ENCODE data around the gene DEAF1. TPM values are rescaled to one million over a fixed set of nuclear protein-coding genes. Genes with fewer than 3 reads are reported as not detected.

DEAF1 gene
- total and polyA plus RNA-seq, 2 donors (not counting 3 experiments of a cell fraction or from before 2014, with no cell fraction given) = 43.6 to 55.7 TPM

DNA sequence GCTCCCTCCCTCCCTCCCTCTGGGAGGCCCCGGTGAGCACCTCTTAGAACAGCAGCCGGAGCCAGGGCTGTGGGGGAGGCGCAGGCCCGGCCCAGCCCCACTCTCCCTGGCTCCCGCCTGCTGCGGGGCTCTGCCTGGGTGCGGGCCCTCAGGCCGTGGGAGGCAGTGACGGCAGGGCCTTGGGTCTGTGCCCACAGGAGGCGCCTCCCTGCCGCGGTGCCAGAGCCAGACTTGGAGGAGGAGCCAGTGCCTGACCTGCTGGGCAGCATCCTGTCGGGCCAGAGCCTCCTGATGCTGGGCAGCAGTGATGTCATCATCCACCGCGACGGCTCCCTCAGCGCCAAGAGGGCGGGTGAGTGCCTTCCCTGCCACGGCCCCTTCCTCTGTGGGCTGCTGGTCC lies 88.8 kb downstream of the DEAF1 start:
- no peak overlapping the region for H3K27ac ChIP-seq (ENCODE audit: insufficient read depth, low read depth, low read length)
- no peak overlapping the region for H3K9ac ChIP-seq (replicated peaks; ENCODE audit: extremely low read depth, insufficient read depth, low read length)
- FAIRE-seq (no peak), DNase-seq (ENCODE audit: low read depth, low spot score) (no peak)
- no peaks in the 10 kb centered on the region for H3K27me3 ChIP-seq (ENCODE audit: control insufficient read depth in 2 of 2, insufficient read depth in 2 of 2, low read length in 2 of 2)
- H3K4me3 ChIP-seq (replicated peaks in 1 of 3; ENCODE audit: insufficient read depth in 1 of 3, low read depth in 1 of 3, low read length in 3 of 3) = no peak overlapping the region
- intact Hi-C loops (cut with micrococcal nuclease) = no loop called here
- no peaks in the 10 kb centered on the region for H3K4me1 ChIP-seq (ENCODE audit: control insufficient read depth, extremely low read depth, insufficient read depth, low read length)
- ChIA-PET POLR2A (no interaction called here), CTCF (no interaction called here)
- dilution Hi-C loops (cut with MboI; ENCODE audit: extremely low pct_ligation_motif_present, low sequenced_read_pairs) = no loop called here
- H3K4me2 ChIP-seq (ENCODE audit: insufficient read depth, low read length) = no peak overlapping the region
- no peaks in the 10 kb centered on the region for H4K20me1 ChIP-seq (replicated peaks; ENCODE audit: control insufficient read depth, extremely low read depth, insufficient read depth, low read length)
- H2AFZ ChIP-seq (ENCODE audit: low read depth, low read length) = no peak overlapping the region
- H3K9me1 ChIP-seq (replicated peaks; ENCODE audit: control insufficient read depth, extremely low read depth, insufficient read depth, low read length) = no peaks in the 10 kb centered on the region
- H3K9me3 ChIP-seq (replicated peaks; ENCODE audit: control insufficient read depth, insufficient read depth, low read length) = no peaks in the 10 kb centered on the region
- no TSS peak for BruUV-seq (replicated peaks)
- TF ChIP-seq POLR2AphosphoS5 (IDR thresholded peaks at IDR 0.05; ENCODE audit: insufficient read depth, low read depth, low read length) (no peak), FOS (IDR thresholded peaks at IDR 0.05; ENCODE audit: borderline replicate concordance, insufficient read depth, low read length) (no peak), POLR2A (IDR thresholded peaks at IDR 0.05; ENCODE audit: low read depth, low read length) (no peak), GATA2 (IDR thresholded peaks at IDR 0.05; ENCODE audit: insufficient read depth, insufficient read length, low read depth, low read length) (no peak), MYC (IDR thresholded peaks at IDR 0.05; ENCODE audit: low read depth, low read length) (no peak), JUN (IDR thresholded peaks at IDR 0.05; ENCODE audit: borderline replicate concordance, insufficient read depth, insufficient read length, low read depth) (no peak), EZH2 (IDR thresholded peaks at IDR 0.05; ENCODE audit: borderline replicate concordance, low read depth, low read length, severe bottlenecking) (no peak)
- TF ChIP-seq, protein P1, sequence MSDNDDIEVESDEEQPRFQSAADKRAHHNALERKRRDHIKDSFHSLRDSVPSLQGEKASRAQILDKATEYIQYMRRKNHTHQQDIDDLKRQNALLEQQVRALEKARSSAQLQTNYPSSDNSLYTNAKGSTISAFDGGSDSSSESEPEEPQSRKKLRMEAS (IDR thresholded peaks at IDR 0.05; ENCODE audit: insufficient read depth, insufficient read length) = no peak
- TF ChIP-seq, protein P2, sequence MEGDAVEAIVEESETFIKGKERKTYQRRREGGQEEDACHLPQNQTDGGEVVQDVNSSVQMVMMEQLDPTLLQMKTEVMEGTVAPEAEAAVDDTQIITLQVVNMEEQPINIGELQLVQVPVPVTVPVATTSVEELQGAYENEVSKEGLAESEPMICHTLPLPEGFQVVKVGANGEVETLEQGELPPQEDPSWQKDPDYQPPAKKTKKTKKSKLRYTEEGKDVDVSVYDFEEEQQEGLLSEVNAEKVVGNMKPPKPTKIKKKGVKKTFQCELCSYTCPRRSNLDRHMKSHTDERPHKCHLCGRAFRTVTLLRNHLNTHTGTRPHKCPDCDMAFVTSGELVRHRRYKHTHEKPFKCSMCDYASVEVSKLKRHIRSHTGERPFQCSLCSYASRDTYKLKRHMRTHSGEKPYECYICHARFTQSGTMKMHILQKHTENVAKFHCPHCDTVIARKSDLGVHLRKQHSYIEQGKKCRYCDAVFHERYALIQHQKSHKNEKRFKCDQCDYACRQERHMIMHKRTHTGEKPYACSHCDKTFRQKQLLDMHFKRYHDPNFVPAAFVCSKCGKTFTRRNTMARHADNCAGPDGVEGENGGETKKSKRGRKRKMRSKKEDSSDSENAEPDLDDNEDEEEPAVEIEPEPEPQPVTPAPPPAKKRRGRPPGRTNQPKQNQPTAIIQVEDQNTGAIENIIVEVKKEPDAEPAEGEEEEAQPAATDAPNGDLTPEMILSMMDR (IDR thresholded peaks at IDR 0.05; ENCODE audit: extremely low read depth in 1 of 2, insufficient read depth in 1 of 2, low read depth in 1 of 2, low read length in 2 of 2) = no peak
- no peaks in the 10 kb centered on the region for H3K79me2 ChIP-seq (ENCODE audit: control insufficient read depth, insufficient read depth, low read length)
- peaks cover 22 to 74% of the 10 kb centered on the region in 2 experiments for H3K36me3 ChIP-seq (ENCODE audit: control insufficient read depth in 2 of 2, extremely low read depth in 1 of 2, insufficient read depth in 2 of 2, low read length in 2 of 2)

Data from endothelial cell of umbilical vein (primary cell).